ENCODE data around the gene EFR3B. TPM values are rescaled to one million over a fixed set of nuclear protein-coding genes. Genes with fewer than 3 reads are reported as not detected.
"Not testable (repeated sequence)": the region's sequence is repeated elsewhere in the genome, so short reads cannot be mapped to it uniquely, and the experiment has no call there.

EFR3B gene
- total RNA-seq, 1 donor from 2014 or later: 2.4 TPM

DNA sequence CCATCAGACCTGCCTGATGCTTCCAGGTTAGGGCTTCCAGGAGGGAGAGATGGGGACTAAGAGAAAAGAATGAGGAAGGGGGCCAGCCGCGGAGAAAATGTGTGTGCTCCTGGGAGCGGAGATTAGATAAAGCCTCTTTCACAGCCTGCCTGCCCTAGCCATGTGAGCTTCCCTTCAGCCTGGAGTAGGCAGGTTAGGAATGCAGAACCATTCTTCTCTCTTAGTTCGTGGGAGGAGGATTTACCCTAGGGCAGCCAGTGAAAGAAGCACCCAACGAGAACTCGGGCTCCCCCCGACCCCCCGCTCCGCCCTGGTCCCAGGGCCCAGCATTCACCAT, 90.4 kb downstream of the EFR3B start:
- Mint-ChIP-seq H3K36me3 (ENCODE audit: low read depth) (peaks cover 4% of the 10 kb centered on the region), H3K4me1 (ENCODE audit: low read depth) (peaks cover 3% of the 10 kb centered on the region), H3K4me3 (ENCODE audit: unreplicated experiment) (no peak overlapping the region), H3K27ac (ENCODE audit: unreplicated experiment) (no peak overlapping the region), H3K9me3 (ENCODE audit: low read depth) (no peaks in the 10 kb centered on the region), H3K27me3 (ENCODE audit: low read depth) (no peaks in the 10 kb centered on the region)
- TF ChIP-seq, protein P1, sequence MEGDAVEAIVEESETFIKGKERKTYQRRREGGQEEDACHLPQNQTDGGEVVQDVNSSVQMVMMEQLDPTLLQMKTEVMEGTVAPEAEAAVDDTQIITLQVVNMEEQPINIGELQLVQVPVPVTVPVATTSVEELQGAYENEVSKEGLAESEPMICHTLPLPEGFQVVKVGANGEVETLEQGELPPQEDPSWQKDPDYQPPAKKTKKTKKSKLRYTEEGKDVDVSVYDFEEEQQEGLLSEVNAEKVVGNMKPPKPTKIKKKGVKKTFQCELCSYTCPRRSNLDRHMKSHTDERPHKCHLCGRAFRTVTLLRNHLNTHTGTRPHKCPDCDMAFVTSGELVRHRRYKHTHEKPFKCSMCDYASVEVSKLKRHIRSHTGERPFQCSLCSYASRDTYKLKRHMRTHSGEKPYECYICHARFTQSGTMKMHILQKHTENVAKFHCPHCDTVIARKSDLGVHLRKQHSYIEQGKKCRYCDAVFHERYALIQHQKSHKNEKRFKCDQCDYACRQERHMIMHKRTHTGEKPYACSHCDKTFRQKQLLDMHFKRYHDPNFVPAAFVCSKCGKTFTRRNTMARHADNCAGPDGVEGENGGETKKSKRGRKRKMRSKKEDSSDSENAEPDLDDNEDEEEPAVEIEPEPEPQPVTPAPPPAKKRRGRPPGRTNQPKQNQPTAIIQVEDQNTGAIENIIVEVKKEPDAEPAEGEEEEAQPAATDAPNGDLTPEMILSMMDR (IDR thresholded peaks at IDR 0.05): no peak
- no peak for DNase-seq (ENCODE audit: low spot score)

DNA sequence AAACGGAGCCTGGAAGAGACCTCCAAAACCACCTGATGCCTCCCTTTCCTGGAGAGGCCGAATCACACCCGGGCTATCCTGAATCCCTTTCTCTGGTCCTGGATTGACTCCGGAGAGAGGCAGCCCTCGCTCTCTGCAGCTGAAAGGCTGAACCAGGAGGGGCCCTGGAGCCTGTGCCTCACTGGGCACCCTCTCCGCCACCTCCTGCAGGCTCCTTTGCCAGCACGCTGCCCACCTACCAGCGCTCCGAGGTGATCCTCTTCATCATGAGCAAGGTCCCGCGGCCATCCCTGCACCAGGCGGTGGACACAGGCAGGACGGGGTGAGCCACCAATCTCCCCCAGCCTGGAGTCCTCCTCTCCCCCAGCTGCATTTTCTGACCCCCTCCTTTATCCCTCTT, 90.8 kb downstream of the EFR3B start:
- no peaks in the 10 kb centered on the region for H3K27me3 Mint-ChIP-seq (ENCODE audit: low read depth)
- no peak for DNase-seq (ENCODE audit: low spot score)
- no peak overlapping the region for H3K27ac Mint-ChIP-seq (ENCODE audit: unreplicated experiment)
- H3K36me3 Mint-ChIP-seq (ENCODE audit: low read depth): peaks cover 4% of the 10 kb centered on the region
- H3K4me1 Mint-ChIP-seq (ENCODE audit: low read depth): peaks cover 3% of the 10 kb centered on the region
- H3K9me3 Mint-ChIP-seq (ENCODE audit: low read depth): no peaks in the 10 kb centered on the region
- TF ChIP-seq, protein P1 (IDR thresholded peaks at IDR 0.05): no peak
- no peak overlapping the region for H3K4me3 Mint-ChIP-seq (ENCODE audit: unreplicated experiment)

DNA sequence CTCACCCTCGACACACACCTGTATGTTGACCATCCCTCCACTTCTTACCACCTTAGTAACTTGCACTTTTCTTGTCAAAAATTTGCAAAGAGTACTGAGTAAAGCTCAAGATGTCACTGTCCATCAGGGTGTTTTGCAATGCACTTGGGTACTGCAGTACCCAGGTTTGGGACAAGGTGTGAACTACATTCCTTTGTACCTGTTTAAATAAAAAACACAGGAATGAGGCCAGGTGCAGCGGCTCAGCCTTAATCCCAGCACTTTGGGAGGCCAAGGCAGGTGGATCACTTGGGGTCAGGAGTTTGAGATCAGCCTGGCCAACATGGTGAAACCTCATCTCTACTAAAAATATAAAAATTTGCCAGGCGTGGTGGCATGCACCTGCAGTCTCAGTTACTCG, 98.7 kb downstream of the EFR3B start:
- not testable (repeated sequence) for H3K27me3 Mint-ChIP-seq (ENCODE audit: low read depth); H3K27ac Mint-ChIP-seq (ENCODE audit: unreplicated experiment); H3K36me3 Mint-ChIP-seq (ENCODE audit: low read depth); H3K4me1 Mint-ChIP-seq (ENCODE audit: low read depth); DNase-seq (ENCODE audit: low spot score); H3K9me3 Mint-ChIP-seq (ENCODE audit: low read depth); H3K4me3 Mint-ChIP-seq (ENCODE audit: unreplicated experiment)

DNA sequence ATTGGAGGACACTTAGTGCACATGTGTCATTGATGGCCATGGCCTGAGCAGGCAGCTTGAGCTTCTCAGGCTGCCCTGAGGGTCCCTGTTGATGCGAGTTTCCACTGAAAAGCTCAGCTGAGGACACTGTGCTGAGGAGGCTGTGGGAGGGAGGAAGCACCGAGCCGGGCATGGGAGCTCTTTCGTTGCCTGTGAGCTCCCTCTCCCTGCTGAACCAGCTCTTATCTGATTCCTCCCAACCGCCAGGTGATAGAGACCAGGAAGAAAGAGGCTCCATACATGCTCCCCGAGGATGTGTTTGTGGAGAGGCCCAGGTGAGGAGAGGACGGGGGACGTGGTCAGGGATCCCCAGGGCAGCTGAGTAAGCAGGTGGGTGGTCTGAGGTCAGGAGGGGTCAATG, 99.2 kb downstream of the EFR3B start:
- H3K36me3 Mint-ChIP-seq (ENCODE audit: low read depth): no peaks in the 10 kb centered on the region
- no peak overlapping the region for H3K27ac Mint-ChIP-seq (ENCODE audit: unreplicated experiment)
- no peak overlapping the region for H3K4me3 Mint-ChIP-seq (ENCODE audit: unreplicated experiment)
- no peaks in the 10 kb centered on the region for H3K27me3 Mint-ChIP-seq (ENCODE audit: low read depth)
- TF ChIP-seq, protein P1 (IDR thresholded peaks at IDR 0.05): no peak
- no peak for DNase-seq (ENCODE audit: low spot score)
- H3K4me1 Mint-ChIP-seq (ENCODE audit: low read depth): no peaks in the 10 kb centered on the region
- H3K9me3 Mint-ChIP-seq (ENCODE audit: low read depth): no peaks in the 10 kb centered on the region

DNA sequence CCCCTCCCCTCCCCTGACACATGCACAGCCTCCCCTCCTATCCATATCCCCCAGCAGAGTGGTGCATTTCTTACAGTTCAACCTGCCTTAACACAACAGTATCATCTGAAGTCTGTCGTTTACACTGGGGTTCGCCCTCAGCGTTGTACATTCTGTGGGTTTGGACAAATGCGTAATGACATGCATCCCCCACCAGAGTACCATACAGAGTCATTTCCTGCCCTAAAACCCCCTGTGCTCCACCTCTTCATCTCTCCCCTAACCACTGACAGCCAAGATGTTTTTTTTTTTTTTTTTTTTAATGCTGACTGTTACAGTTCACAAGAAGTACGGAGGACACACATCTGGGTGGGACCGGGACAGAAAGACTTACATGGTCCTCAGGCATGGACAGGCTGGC, 103.9 kb downstream of the EFR3B start:
- H3K27ac Mint-ChIP-seq (ENCODE audit: unreplicated experiment): no peak overlapping the region
- H3K4me3 Mint-ChIP-seq (ENCODE audit: unreplicated experiment): no peak overlapping the region
- H3K36me3 Mint-ChIP-seq (ENCODE audit: low read depth): peaks cover 2% of the 10 kb centered on the region
- H3K9me3 Mint-ChIP-seq (ENCODE audit: low read depth): no peaks in the 10 kb centered on the region
- DNase-seq (ENCODE audit: low spot score): no peak
- TF ChIP-seq, protein P1 (IDR thresholded peaks at IDR 0.05): no peak
- no peaks in the 10 kb centered on the region for H3K4me1 Mint-ChIP-seq (ENCODE audit: low read depth)
- no peaks in the 10 kb centered on the region for H3K27me3 Mint-ChIP-seq (ENCODE audit: low read depth)

DNA sequence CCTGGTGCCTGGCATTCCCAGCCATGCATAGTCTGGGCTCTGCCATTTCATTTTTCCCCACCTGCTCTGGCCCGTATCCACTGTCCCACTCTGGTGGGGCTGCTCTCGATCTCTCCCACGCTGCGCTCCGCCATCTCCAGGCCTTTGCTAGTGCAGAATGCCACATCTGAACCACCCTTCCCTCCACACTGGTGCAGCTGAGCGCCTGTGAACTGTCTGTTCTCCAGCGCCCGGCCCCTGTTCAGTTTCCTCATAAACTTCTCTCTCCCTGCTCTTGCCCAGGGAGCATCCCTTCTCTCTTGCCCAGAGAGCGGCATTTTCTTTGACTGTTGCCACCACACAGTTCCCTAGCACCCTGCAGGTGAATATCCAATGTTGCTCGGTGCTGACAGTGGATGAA, 105.0 kb downstream of the EFR3B start:
- no peak for DNase-seq (ENCODE audit: low spot score)
- Mint-ChIP-seq H3K36me3 (ENCODE audit: low read depth) (peaks cover 2% of the 10 kb centered on the region), H3K9me3 (ENCODE audit: low read depth) (no peaks in the 10 kb centered on the region), H3K27ac (ENCODE audit: unreplicated experiment) (no peak overlapping the region), H3K4me1 (ENCODE audit: low read depth) (no peaks in the 10 kb centered on the region), H3K27me3 (ENCODE audit: low read depth) (no peaks in the 10 kb centered on the region), H3K4me3 (ENCODE audit: unreplicated experiment) (no peak overlapping the region)
- TF ChIP-seq, protein P1 (IDR thresholded peaks at IDR 0.05): no peak

Data from chondrocyte (in vitro differentiated cells).